Parathyroid adenoma (tissue), 2 donors: Measurements from ENCODE around the gene SH3D19.

ENCODE experiments used
- H2AFZ ChIP-seq: fragments of 300-600 bp; sonication (generic); one replicate; pipeline ENCODE4 v1.7.0; 2017; ENCODE audit warnings: antibody characterized with exemption, mild to moderate bottlenecking
- H3K27ac ChIP-seq: fragments of 300-600 bp; sonication (generic); one replicate; pipeline ENCODE4 v1.7.0; 2017
- H3K27me3 ChIP-seq: fragments of 300-600 bp; sonication (generic); one replicate; pipeline ENCODE4 v1.7.0; 2017; ENCODE audit warnings: low read length; ENCODE audit not compliant: control insufficient read depth, insufficient read depth
- H3K36me3 ChIP-seq: fragments of 300-600 bp; sonication (generic); one replicate; pipeline ENCODE4 v1.7.0; 2017; ENCODE audit warnings: low read length; ENCODE audit not compliant: control insufficient read depth, insufficient read depth
- H3K4me1 ChIP-seq: fragments of 300-600 bp; sonication (generic); one replicate; pipeline ENCODE4 v1.7.0; 2017; ENCODE audit warnings: control low read depth
- H3K4me2 ChIP-seq: fragments of 300-600 bp; sonication (generic); one replicate; pipeline ENCODE4 v1.7.0; 2017; ENCODE audit warnings: low read length
- H3K4me3 ChIP-seq: fragments of 300-600 bp; sonication (generic); one replicate; pipeline ENCODE4 v1.7.0; 2017; ENCODE audit warnings: low read depth, low read length
- H3K79me2 ChIP-seq: fragments of 300-600 bp; sonication (generic); one replicate; pipeline ENCODE4 v1.7.0; 2017; ENCODE audit warnings: control low read depth
- H3K9ac ChIP-seq: fragments of 300-600 bp; sonication (generic); one replicate; pipeline ENCODE4 v1.7.0; 2017; ENCODE audit warnings: mild to moderate bottlenecking
- H3K9me3 ChIP-seq: fragments of 300-600 bp; sonication (generic); one replicate; pipeline ENCODE4 v1.7.0; 2017; ENCODE audit warnings: low read length; ENCODE audit not compliant: control insufficient read depth
- TF ChIP-seq, protein P1 (sequence below): fragments of 300-600 bp; sonication (generic); IDR thresholded peaks from one replicate; pipeline ENCODE4 v1.7.0; 2017; ENCODE audit warnings: antibody characterized with exemption, mild to moderate bottlenecking
- donor health status: primary hyperparathyroidism.

Gene SH3D19

GRCh38 chr4:151329217-151330007, 4.0 kb upstream of the SH3D19 start:
- Histone ChIP-seq H3K9ac (no peak overlapping the region), H3K4me1 (no peaks in the 10 kb centered on the region), H3K4me3 (no peak overlapping the region), H2AFZ (no peak overlapping the region), H3K27ac (no peak overlapping the region), H3K9me3 (no peaks in the 10 kb centered on the region), H3K4me2 (no peak overlapping the region), H3K36me3 (no peaks in the 10 kb centered on the region), H3K27me3 (no peaks in the 10 kb centered on the region), H3K79me2 (no peaks in the 10 kb centered on the region)
- TF ChIP-seq, protein P1, sequence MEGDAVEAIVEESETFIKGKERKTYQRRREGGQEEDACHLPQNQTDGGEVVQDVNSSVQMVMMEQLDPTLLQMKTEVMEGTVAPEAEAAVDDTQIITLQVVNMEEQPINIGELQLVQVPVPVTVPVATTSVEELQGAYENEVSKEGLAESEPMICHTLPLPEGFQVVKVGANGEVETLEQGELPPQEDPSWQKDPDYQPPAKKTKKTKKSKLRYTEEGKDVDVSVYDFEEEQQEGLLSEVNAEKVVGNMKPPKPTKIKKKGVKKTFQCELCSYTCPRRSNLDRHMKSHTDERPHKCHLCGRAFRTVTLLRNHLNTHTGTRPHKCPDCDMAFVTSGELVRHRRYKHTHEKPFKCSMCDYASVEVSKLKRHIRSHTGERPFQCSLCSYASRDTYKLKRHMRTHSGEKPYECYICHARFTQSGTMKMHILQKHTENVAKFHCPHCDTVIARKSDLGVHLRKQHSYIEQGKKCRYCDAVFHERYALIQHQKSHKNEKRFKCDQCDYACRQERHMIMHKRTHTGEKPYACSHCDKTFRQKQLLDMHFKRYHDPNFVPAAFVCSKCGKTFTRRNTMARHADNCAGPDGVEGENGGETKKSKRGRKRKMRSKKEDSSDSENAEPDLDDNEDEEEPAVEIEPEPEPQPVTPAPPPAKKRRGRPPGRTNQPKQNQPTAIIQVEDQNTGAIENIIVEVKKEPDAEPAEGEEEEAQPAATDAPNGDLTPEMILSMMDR = no peak

GRCh38 chr4:151325949-151326246, 493 bp upstream of the SH3D19 start:
- no peaks in the 10 kb centered on the region for H3K9me3 ChIP-seq
- H3K79me2 ChIP-seq = no peaks in the 10 kb centered on the region
- H3K9ac ChIP-seq = no peak overlapping the region
- peak overlapping the region; percentile 68 for H3K27ac ChIP-seq
- no peaks in the 10 kb centered on the region for H3K27me3 ChIP-seq
- peak overlapping the region; percentile 95 for H2AFZ ChIP-seq
- peak overlapping the region; percentile 68 for H3K4me3 ChIP-seq
- peaks cover 6% of the 10 kb centered on the region for H3K4me1 ChIP-seq
- H3K36me3 ChIP-seq = no peaks in the 10 kb centered on the region
- TF ChIP-seq, protein P1 = no peak
- H3K4me2 ChIP-seq = peak overlapping the region; percentile 97

- Histone ChIP-seq H3K27ac (peak overlapping the region; percentile 62), H3K4me2 (peak overlapping the region; percentile 97), H3K9me3 (no peaks in the 10 kb centered on the region), H3K27me3 (no peaks in the 10 kb centered on the region), H3K4me3 (peak overlapping the region; percentile 66), H3K9ac (no peak overlapping the region), H3K4me1 (peaks cover 6% of the 10 kb centered on the region), H2AFZ (peak overlapping the region; percentile 95), H3K36me3 (no peaks in the 10 kb centered on the region), H3K79me2 (no peaks in the 10 kb centered on the region)
- TF ChIP-seq, protein P1 = no peak
Measured at GRCh38 chr4:151324752-151325110, 674 bp downstream of the SH3D19 start.

GRCh38 chr4:151324124-151324751, 1.2 kb downstream of the SH3D19 start:
- Histone ChIP-seq H3K36me3 (no peaks in the 10 kb centered on the region), H2AFZ (peak overlapping the region; percentile 95), H3K4me1 (peaks cover 6% of the 10 kb centered on the region), H3K27me3 (no peaks in the 10 kb centered on the region), H3K27ac (no peak overlapping the region), H3K4me3 (peak overlapping the region; percentile 66), H3K9me3 (no peaks in the 10 kb centered on the region), H3K9ac (no peak overlapping the region), H3K4me2 (peak overlapping the region; percentile 97), H3K79me2 (no peaks in the 10 kb centered on the region)
- TF ChIP-seq, protein P1 = no peak

- Histone ChIP-seq H3K9me3 (no peaks in the 10 kb centered on the region), H3K27me3 (no peaks in the 10 kb centered on the region), H3K4me1 (peaks cover 6% of the 10 kb centered on the region), H3K79me2 (no peaks in the 10 kb centered on the region), H3K9ac (no peak overlapping the region), H3K4me2 (peak overlapping the region; percentile 97), H3K27ac (no peak overlapping the region), H3K36me3 (no peaks in the 10 kb centered on the region), H3K4me3 (no peak overlapping the region), H2AFZ (no peak overlapping the region)
- TF ChIP-seq, protein P1 = no peak
Measured at GRCh38 chr4:151323667-151324066, 1.7 kb downstream of the SH3D19 start.
